HG03064 (cell line): ENCODE measurements around the gene MT1X.

Experiments
- ATAC-seq: cut with Tn5 transposase; IDR thresholded peaks from one replicate; pipeline ENCODE4 v1.9.1; 2021; ENCODE audit warnings: low read depth; ENCODE audit not compliant: unreplicated experiment

MT1X gene

GRCh38 chr16:56681939-56682702 is at the start of gene MT1X:
Gene MT1X (plus strand): TSS chr16:56682470. CDS start chr16:56682541, 71 bp downstream.
- ATAC-seq, result peak; percentile 98

GRCh38 chr16:56632848-56633365 is 49.4 kb upstream of the MT1X start:
- ATAC-seq, result no peak

GRCh38 chr16:56633535-56633934 is 48.7 kb upstream of the MT1X start:
- ATAC-seq, result no peak

- ATAC-seq, result no peak
Observed at GRCh38 chr16:56634715-56635440, 47.4 kb upstream of the MT1X start.

GRCh38 chr16:56635441-56635967 is 46.8 kb upstream of the MT1X start:
- no peak for ATAC-seq

- ATAC-seq, result no peak
Observed at GRCh38 chr16:56636616-56637413, 45.5 kb upstream of the MT1X start.

- ATAC-seq, result no peak
Observed at GRCh38 chr16:56637814-56638750, 44.2 kb upstream of the MT1X start, which contains the start of gene MT1A. Gene MT1A (plus strand): TSS chr16:56638666. CDS start chr16:56638739, 73 bp downstream.

- ATAC-seq, result no peak
Observed at GRCh38 chr16:56639045-56639444, 43.2 kb upstream of the MT1X start.

GRCh38 chr16:56640076-56640475 is 42.2 kb upstream of the MT1X start:
- no peak for ATAC-seq

- no peak for ATAC-seq
Observed at GRCh38 chr16:56641166-56641565, 41.1 kb upstream of the MT1X start.

- no peak for ATAC-seq
Observed at GRCh38 chr16:56643080-56643778, 39.0 kb upstream of the MT1X start.

- ATAC-seq, result no peak
Observed at GRCh38 chr16:56643833-56644232, 38.4 kb upstream of the MT1X start.

- no peak for ATAC-seq
Observed at GRCh38 chr16:56645311-56645710, 37.0 kb upstream of the MT1X start.

- ATAC-seq, result no peak
Observed at GRCh38 chr16:56645838-56646237, 36.4 kb upstream of the MT1X start.

- no peak for ATAC-seq
Observed at GRCh38 chr16:56647641-56648431, 34.4 kb upstream of the MT1X start.

GRCh38 chr16:56649271-56649670 is 33.0 kb upstream of the MT1X start:
- no peak for ATAC-seq

GRCh38 chr16:56649820-56650219 is 32.5 kb upstream of the MT1X start:
- no peak for ATAC-seq

GRCh38 chr16:56651586-56651985 is 30.7 kb upstream of the MT1X start, which contains the start of gene MT1B:
Gene MT1B (plus strand): TSS chr16:56651886. CDS start chr16:56651954, 68 bp downstream.
- ATAC-seq, result no peak
